Gastrocnemius medialis (tissue), 4 donors: ENCODE data around the gene MGST3. TPM values are rescaled to one million over a fixed set of nuclear protein-coding genes. Genes with fewer than 3 reads are reported as not detected.

Source experiments
- ATAC-seq, 2 donors: fragments of 150-250 bp; one replicate each; pipeline ENCODE4 v1.9.1; 2016
- DNase-seq, 2 donors: peaks; one replicate each; pipeline ENCODE4 v3.0.0-alpha.2; 2019
- H3K27ac ChIP-seq, 4 donors: fragments of 200-600 bp; sonication (generic); 1 replicate in 1 of 4; 2 replicates in 3 of 4; pipeline ENCODE4 v1.5.1; 2016 to 2018; ENCODE audit warnings: mild to moderate bottlenecking in 2 of 4, moderate library complexity in 1 of 4
- H3K27me3 ChIP-seq, 3 donors: fragments of 200-600 bp; sonication (generic) in 2 of 3; 1 replicate in 1 of 3; 2 replicates in 2 of 3; pipeline versions ENCODE4 v1.5.1 to v1.6.0; 2016 to 2019; ENCODE audit warnings: mild to moderate bottlenecking in 1 of 3, moderate library complexity in 1 of 3
- H3K36me3 ChIP-seq, 2 donors: fragments of 200-600 bp; sonication (generic) in 1 of 2; one replicate each; pipeline ENCODE4 v1.5.1; 2017 to 2018
- H3K4me1 ChIP-seq, 2 donors: fragments of 200-600 bp; sonication (generic) in 1 of 2; one replicate each; pipeline ENCODE4 v1.5.1; 2016 to 2017; ENCODE audit warnings: mild to moderate bottlenecking in 2 of 2
- H3K4me3 ChIP-seq, 4 donors: fragments of 200-600 bp; sonication (generic) in 3 of 4; 1 replicate in 1 of 4; 2 replicates in 3 of 4; pipeline ENCODE4 v1.5.1; 2016 to 2019; ENCODE audit warnings: mild to moderate bottlenecking in 2 of 4
- H3K9me3 ChIP-seq, 3 donors: fragments of 200-600 bp; sonication (generic) in 2 of 3; 1 replicate in 1 of 3; 2 replicates in 2 of 3; pipeline ENCODE4 v1.5.1; 2016 to 2019
- CTCF ChIP-seq, 5 experiments: fragments of 450-650 bp in 3 of 5; fragments of 200-600 bp in 2 of 5; sonication (generic) in 2 of 5; IDR thresholded peaks in 4 of 5; conservative IDR thresholded peaks in 1 of 5; 1 replicate in 4 of 5; 2 replicates in 1 of 5; pipeline ENCODE4 v1.5.1; 2016 to 2019; ENCODE audit warnings: antibody characterized with exemption in 5 of 5, mild to moderate bottlenecking in 3 of 5, moderate library complexity in 3 of 5
- POLR2A ChIP-seq, 2 donors: fragments of 450-650 bp; IDR thresholded peaks; one replicate each; pipeline ENCODE4 v1.6.1; 2017; ENCODE audit warnings: antibody characterized with exemption in 2 of 2, mild to moderate bottlenecking in 2 of 2, moderate library complexity in 2 of 2
- in situ Hi-C, 4 donors: fragments of 200-750 bp; cut with MboI; loops; one replicate each; pipeline versions ENCODE4 v1.15.0 to v1.8.0; 2017; ENCODE audit warnings: low sequenced_read_pairs in 4 of 4
- intact Hi-C: fragments of 100-400 bp; cut with DNase I; formaldehyde crosslinking; loops from one replicate; pipeline ENCODE4 v1.15.1; 2023; ENCODE audit warnings: low total_unique reads
- total RNA-seq, 4 donors: library from RNA; depleted of rRNA; stranded (reverse); fragments of >200 nt; gene quantifications; one replicate each; pipeline versions ENCODE4 v1.1.0 to v1.2.3, GENCODE V29; 2016

The MGST3 gene
- total RNA-seq, 4 donors from 2014 or later: 101 to 275 (median 202) TPM

- H3K4me3 ChIP-seq: no peak overlapping the region
- DNase-seq: no peak
Measured at GRCh38 chr1:165624441-165624840, 6.6 kb upstream of the MGST3 start.

GRCh38 chr1:165628147-165628822 is 2.7 kb upstream of the MGST3 start:
- Histone ChIP-seq H3K27me3 (no peaks in the 10 kb centered on the region), H3K4me1 (peaks cover 14 to 18% of the 10 kb centered on the region in 2 donors), H3K36me3 (no peaks in the 10 kb centered on the region), H3K27ac (no peak overlapping the region), H3K9me3 (no peaks in the 10 kb centered on the region), H3K4me3 (no peak overlapping the region)
- DNase-seq (no peak), ATAC-seq (no peak)
- in situ Hi-C loops (loop anchor here in 2 of 4 donors (10.0 to 25.0 kb wide), 2 partner anchors 137 to 534 kb away; partner anchors contain the start of genes FAM78B (in 1 of the 2) and TMCO1 (in 1 of the 2)), intact Hi-C loops (no loop called here)
- TF ChIP-seq POLR2A (IDR thresholded peaks at IDR 0.05) (no peak), CTCF (IDR thresholded peaks at IDR 0.05 in 4 of 5, conservative IDR thresholded peaks at IDR 0.05 in 1 of 5) (no peak)

More at GRCh38 chr1:165624441-165624840, 6.6 kb upstream of the MGST3 start:
- no peak overlapping the region for H3K27ac ChIP-seq
- H3K4me1 ChIP-seq: no peaks in the 10 kb centered on the region
- no peaks in the 10 kb centered on the region for H3K9me3 ChIP-seq
- TF ChIP-seq CTCF (IDR thresholded peaks at IDR 0.05 in 4 of 5, conservative IDR thresholded peaks at IDR 0.05 in 1 of 5): no peak
- no peak for TF ChIP-seq POLR2A (IDR thresholded peaks at IDR 0.05)
- in situ Hi-C loops: loop anchor here in 1 of 4 donors (10.0 kb wide), 1 partner anchor 140 kb away; the partner anchor contains the start of gene TMCO1
- no peaks in the 10 kb centered on the region for H3K27me3 ChIP-seq
- H3K36me3 ChIP-seq: no peaks in the 10 kb centered on the region
- intact Hi-C loops: no loop called here
- no peak for ATAC-seq

GRCh38 chr1:165629151-165629550 is 1.9 kb upstream of the MGST3 start:
- Histone ChIP-seq H3K36me3 (no peaks in the 10 kb centered on the region), H3K4me1 (peaks cover 23 to 27% of the 10 kb centered on the region in 2 donors), H3K9me3 (no peaks in the 10 kb centered on the region), H3K4me3 (no peak overlapping the region), H3K27me3 (no peaks in the 10 kb centered on the region), H3K27ac (no peak overlapping the region)
- DNase-seq (no peak), ATAC-seq (no peak)
- in situ Hi-C loops (loop anchor here in 2 of 4 donors (10.0 to 25.0 kb wide), 2 partner anchors 136 to 533 kb away; partner anchors contain the start of genes FAM78B (in 1 of the 2) and TMCO1 (in 1 of the 2)), intact Hi-C loops (no loop called here)
- TF ChIP-seq CTCF (IDR thresholded peaks at IDR 0.05 in 4 of 5, conservative IDR thresholded peaks at IDR 0.05 in 1 of 5): no peak
- no peak for TF ChIP-seq POLR2A (IDR thresholded peaks at IDR 0.05)

GRCh38 chr1:165629848-165630628 is 996 bp upstream of the MGST3 start:
- intact Hi-C loops (loop anchor here (1.0 to 5.0 kb wide), 3 partner anchors 29 to 537 kb away; partner anchors contain the start of genes FAM78B and TMCO1), in situ Hi-C loops (loop anchor here in 3 of 4 donors (10.0 to 25.0 kb wide), 3 partner anchors 65 to 532 kb away; partner anchors contain the start of genes ALDH9A1 (in 1 of the 3), FAM78B (in 1 of the 3) and TMCO1 (in 1 of the 3))
- Histone ChIP-seq H3K27ac (peak overlapping the region; percentile 91 to 100 (median 94)), H3K4me3 (peak overlapping the region; percentile 64 to 95 (median 76)), H3K36me3 (no peaks in the 10 kb centered on the region), H3K27me3 (no peaks in the 10 kb centered on the region), H3K9me3 (no peaks in the 10 kb centered on the region), H3K4me1 (peaks cover 32 to 34% of the 10 kb centered on the region in 2 donors)
- DNase-seq (peak in 1 of 2 donors; percentile 2), ATAC-seq (no peak)
- TF ChIP-seq POLR2A (IDR thresholded peaks at IDR 0.05) (no peak), CTCF (IDR thresholded peaks at IDR 0.05 in 4 of 5, conservative IDR thresholded peaks at IDR 0.05 in 1 of 5) (no peak)
